ENCODE results near the gene HSPA12A.

The HSPA12A gene

GRCh38 chr10:116694243-116694926 is 48.0 kb downstream of the HSPA12A start:
- H3K9me2 ChIP-seq (replicated peaks; ENCODE audit: control insufficient read depth, low read length): no peaks in the 10 kb centered on the region
- H3K79me2 ChIP-seq (ENCODE audit: control insufficient read depth, low read length): no peaks in the 10 kb centered on the region
- no peaks in the 10 kb centered on the region for H3K9me3 ChIP-seq (ENCODE audit: control insufficient read depth, insufficient read depth, low read length)
- no peaks in the 10 kb centered on the region for H4K20me1 ChIP-seq (ENCODE audit: control insufficient read depth, insufficient read depth, low read depth, low read length)
- H3F3A ChIP-seq (ENCODE audit: control insufficient read depth, insufficient read depth): no peaks in the 10 kb centered on the region
- H3K36me3 ChIP-seq (ENCODE audit: control insufficient read depth, low read length): no peaks in the 10 kb centered on the region
- no peaks in the 10 kb centered on the region for H3K4me1 ChIP-seq (ENCODE audit: control insufficient read depth, low read length)
- no peak overlapping the region for H3K4me3 ChIP-seq (ENCODE audit: low read length)
- no peak overlapping the region for H3K27ac ChIP-seq (ENCODE audit: low read depth, low read length)
- H3K4me2 ChIP-seq (ENCODE audit: low read length): no peak overlapping the region
- TF ChIP-seq, protein P1, sequence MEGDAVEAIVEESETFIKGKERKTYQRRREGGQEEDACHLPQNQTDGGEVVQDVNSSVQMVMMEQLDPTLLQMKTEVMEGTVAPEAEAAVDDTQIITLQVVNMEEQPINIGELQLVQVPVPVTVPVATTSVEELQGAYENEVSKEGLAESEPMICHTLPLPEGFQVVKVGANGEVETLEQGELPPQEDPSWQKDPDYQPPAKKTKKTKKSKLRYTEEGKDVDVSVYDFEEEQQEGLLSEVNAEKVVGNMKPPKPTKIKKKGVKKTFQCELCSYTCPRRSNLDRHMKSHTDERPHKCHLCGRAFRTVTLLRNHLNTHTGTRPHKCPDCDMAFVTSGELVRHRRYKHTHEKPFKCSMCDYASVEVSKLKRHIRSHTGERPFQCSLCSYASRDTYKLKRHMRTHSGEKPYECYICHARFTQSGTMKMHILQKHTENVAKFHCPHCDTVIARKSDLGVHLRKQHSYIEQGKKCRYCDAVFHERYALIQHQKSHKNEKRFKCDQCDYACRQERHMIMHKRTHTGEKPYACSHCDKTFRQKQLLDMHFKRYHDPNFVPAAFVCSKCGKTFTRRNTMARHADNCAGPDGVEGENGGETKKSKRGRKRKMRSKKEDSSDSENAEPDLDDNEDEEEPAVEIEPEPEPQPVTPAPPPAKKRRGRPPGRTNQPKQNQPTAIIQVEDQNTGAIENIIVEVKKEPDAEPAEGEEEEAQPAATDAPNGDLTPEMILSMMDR (IDR thresholded peaks at IDR 0.05; ENCODE audit: low read depth, low read length, poor library complexity, severe bottlenecking): no peak
- no peak for TF ChIP-seq EZH2phosphoT487 (IDR thresholded peaks at IDR 0.05; ENCODE audit: borderline replicate concordance, low read length)
- no peaks in the 10 kb centered on the region for H3K27me3 ChIP-seq (ENCODE audit: control insufficient read depth, low read length)

GRCh38 chr10:116692225-116692624 is 50.1 kb downstream of the HSPA12A start:
- H3K4me2 ChIP-seq (ENCODE audit: low read length): no peak overlapping the region
- H4K20me1 ChIP-seq (ENCODE audit: control insufficient read depth, insufficient read depth, low read depth, low read length): no peaks in the 10 kb centered on the region
- no peak for TF ChIP-seq EZH2phosphoT487 (IDR thresholded peaks at IDR 0.05; ENCODE audit: borderline replicate concordance, low read length)
- TF ChIP-seq, protein P1 (IDR thresholded peaks at IDR 0.05; ENCODE audit: low read depth, low read length, poor library complexity, severe bottlenecking): no peak
- H3K27ac ChIP-seq (ENCODE audit: low read depth, low read length): no peak overlapping the region
- H3K36me3 ChIP-seq (ENCODE audit: control insufficient read depth, low read length): no peaks in the 10 kb centered on the region
- H3K9me2 ChIP-seq (replicated peaks; ENCODE audit: control insufficient read depth, low read length): no peaks in the 10 kb centered on the region
- H3K27me3 ChIP-seq (ENCODE audit: control insufficient read depth, low read length): no peaks in the 10 kb centered on the region
- no peak overlapping the region for H3K4me3 ChIP-seq (ENCODE audit: low read length)
- H3K79me2 ChIP-seq (ENCODE audit: control insufficient read depth, low read length): no peaks in the 10 kb centered on the region
- no peaks in the 10 kb centered on the region for H3K4me1 ChIP-seq (ENCODE audit: control insufficient read depth, low read length)
- no peaks in the 10 kb centered on the region for H3F3A ChIP-seq (ENCODE audit: control insufficient read depth, insufficient read depth)
- H3K9me3 ChIP-seq (ENCODE audit: control insufficient read depth, insufficient read depth, low read length): no peaks in the 10 kb centered on the region

DNA sequence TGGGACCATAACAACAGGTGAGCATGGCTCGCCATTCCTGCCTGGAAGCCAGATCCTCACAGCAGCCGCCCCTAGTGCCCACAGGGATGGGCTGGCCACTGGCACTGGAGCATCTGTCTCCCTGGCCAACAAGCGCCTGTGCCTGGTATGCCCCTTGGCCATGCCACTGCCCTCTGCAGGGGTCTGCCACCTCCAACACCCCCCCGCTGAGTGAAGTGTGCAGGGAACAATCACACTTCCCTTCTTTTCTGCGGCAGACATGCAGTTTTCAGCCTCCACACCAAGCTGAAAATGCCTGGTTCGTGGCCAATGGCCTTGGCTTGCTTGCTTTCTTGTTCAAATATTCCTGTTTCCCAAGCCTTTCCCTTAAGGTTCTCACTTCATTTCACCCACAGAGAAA is 50.7 kb downstream of the HSPA12A start:
- Histone ChIP-seq H4K20me1 (ENCODE audit: control insufficient read depth, insufficient read depth, low read depth, low read length) (no peaks in the 10 kb centered on the region), H3K4me2 (ENCODE audit: low read length) (no peak overlapping the region)
- no peak for TF ChIP-seq EZH2phosphoT487 (IDR thresholded peaks at IDR 0.05; ENCODE audit: borderline replicate concordance, low read length)
- TF ChIP-seq, protein P1 (IDR thresholded peaks at IDR 0.05; ENCODE audit: low read depth, low read length, poor library complexity, severe bottlenecking): no peak

More for the DNA sequence above, 50.7 kb downstream of the HSPA12A start:
- Histone ChIP-seq H3K4me1 (ENCODE audit: control insufficient read depth, low read length) (no peaks in the 10 kb centered on the region), H3K27me3 (ENCODE audit: control insufficient read depth, low read length) (no peaks in the 10 kb centered on the region), H3K36me3 (ENCODE audit: control insufficient read depth, low read length) (no peaks in the 10 kb centered on the region), H3K9me3 (ENCODE audit: control insufficient read depth, insufficient read depth, low read length) (no peaks in the 10 kb centered on the region), H3K9me2 (replicated peaks; ENCODE audit: control insufficient read depth, low read length) (no peaks in the 10 kb centered on the region), H3K79me2 (ENCODE audit: control insufficient read depth, low read length) (no peaks in the 10 kb centered on the region), H3F3A (ENCODE audit: control insufficient read depth, insufficient read depth) (no peaks in the 10 kb centered on the region), H3K27ac (ENCODE audit: low read depth, low read length) (no peak overlapping the region), H3K4me3 (ENCODE audit: low read length) (no peak overlapping the region)

Measured in DOHH2 (cell line).